Stimulated activated CD8-positive, alpha-beta memory T cell treated with anti-CD3 and anti-CD28 coated beads, Interleukin-7, amount 100 ng/mL, for 24 hours (primary cell): Measurements from ENCODE around the gene SCNM1.
A peak's percentile ranks its signal among the peaks of the same experiment; 100 is the strongest.

Source experiments
- DNase-seq: peaks from one replicate; pipeline ENCODE4 v3.0.0-alpha.2; 2020; ENCODE audit warnings: low read depth

The SCNM1 gene

GRCh38 chr1:151165738-151166504, at the start of gene SCNM1, which contains the start of gene LYSMD1:
Gene SCNM1, plus strand, starts transcription at chr1:151166144. Its CDS starts 9 bp downstream, at chr1:151166153.
Gene LYSMD1, minus strand, starts transcription at chr1:151165902. Its CDS starts 644 bp downstream, at chr1:151165258.
- peak; percentile 88 for DNase-seq

GRCh38 chr1:151124763-151125403, 41.1 kb upstream of the SCNM1 start:
- DNase-seq, result no peak

GRCh38 chr1:151128800-151129199, 37.1 kb upstream of the SCNM1 start:
- no peak for DNase-seq

GRCh38 chr1:151130987-151131586, 34.9 kb upstream of the SCNM1 start:
- DNase-seq, result peak; percentile 55

- DNase-seq, result no peak
These were observed 34.1 kb upstream of the SCNM1 start for GRCh38 chr1:151131701-151132334.

- DNase-seq, result no peak
These were observed 33.5 kb upstream of the SCNM1 start for GRCh38 chr1:151132335-151133017.

GRCh38 chr1:151133018-151133806, 32.7 kb upstream of the SCNM1 start:
- DNase-seq, result no peak

- no peak for DNase-seq
These were observed 31.5 kb upstream of the SCNM1 start for GRCh38 chr1:151134396-151134795.

- DNase-seq, result no peak
These were observed 31.0 kb upstream of the SCNM1 start for GRCh38 chr1:151134991-151135390.

- DNase-seq, result no peak
These were observed 30.2 kb upstream of the SCNM1 start for GRCh38 chr1:151135433-151136385.

- DNase-seq, result no peak
These were observed 28.2 kb upstream of the SCNM1 start for GRCh38 chr1:151137789-151138188.

GRCh38 chr1:151142411-151143056, 23.4 kb upstream of the SCNM1 start:
- DNase-seq, result no peak

GRCh38 chr1:151143057-151143435, 22.9 kb upstream of the SCNM1 start:
- DNase-seq, result no peak

GRCh38 chr1:151143986-151144385, 22.0 kb upstream of the SCNM1 start:
- DNase-seq, result no peak

GRCh38 chr1:151144474-151145303, 21.3 kb upstream of the SCNM1 start:
- DNase-seq, result no peak

- DNase-seq, result no peak
These were observed 20.5 kb upstream of the SCNM1 start for GRCh38 chr1:151145304-151146071.

GRCh38 chr1:151146072-151146411, 19.9 kb upstream of the SCNM1 start:
- DNase-seq, result no peak
